ENCODE data around the gene EPC2. TPM values are rescaled to one million over a fixed set of nuclear protein-coding genes. Genes with fewer than 3 reads are reported as not detected.

EPC2 gene
- 10 to 100 TPM; 19.7 to 25.4 TPM for total RNA-seq
- long read RNA-seq, partial matches to known transcripts = 3 of 3 reads
- long read RNA-seq, other reads (novel, unspliced or antisense) = 0 of 3 reads

- peak; percentile 81 for ATAC-seq
- intact Hi-C loops (cut with DNase I, micrococcal nuclease) = no loop called here
- DNase-seq = peak; percentile 83 to 89
Measured at GRCh38 chr2:148643998-148644882, at the start of gene EPC2. Gene EPC2, plus strand, starts transcription at chr2:148644751. Its CDS starts 267 bp downstream, at chr2:148645018.

GRCh38 chr2:148596018-148596417 is 48.5 kb upstream of the EPC2 start:
- DNase-seq = no peak
- ATAC-seq = no peak
- intact Hi-C loops (cut with DNase I, micrococcal nuclease) = no loop called here

GRCh38 chr2:148599109-148599991 is 45.2 kb upstream of the EPC2 start:
- DNase-seq (no peak), ATAC-seq (no peak)
- intact Hi-C loops (cut with DNase I, micrococcal nuclease) = no loop called here

GRCh38 chr2:148602885-148603561 is 41.5 kb upstream of the EPC2 start:
- intact Hi-C loops (cut with DNase I, micrococcal nuclease) = no loop called here
- DNase-seq (no peak), ATAC-seq (no peak)

GRCh38 chr2:148603562-148603920 is 41.0 kb upstream of the EPC2 start:
- DNase-seq (no peak), ATAC-seq (no peak)
- intact Hi-C loops (cut with DNase I, micrococcal nuclease) = no loop called here

GRCh38 chr2:148604927-148605326 is 39.6 kb upstream of the EPC2 start:
- no peak for DNase-seq
- intact Hi-C loops (cut with DNase I, micrococcal nuclease) = no loop called here

GRCh38 chr2:148607566-148607965 is 37.0 kb upstream of the EPC2 start:
- ATAC-seq (no peak), DNase-seq (no peak)
- intact Hi-C loops (cut with DNase I, micrococcal nuclease) = no loop called here

More at GRCh38 chr2:148604927-148605326, 39.6 kb upstream of the EPC2 start:
- ATAC-seq = no peak

- ATAC-seq (no peak), DNase-seq (no peak)
- intact Hi-C loops (cut with DNase I, micrococcal nuclease) = no loop called here
Measured at GRCh38 chr2:148613231-148614013, 31.1 kb upstream of the EPC2 start.

GRCh38 chr2:148614014-148614321 is 30.6 kb upstream of the EPC2 start:
- intact Hi-C loops (cut with DNase I, micrococcal nuclease) = no loop called here
- ATAC-seq (no peak), DNase-seq (no peak)

GRCh38 chr2:148614322-148615049 is 30.1 kb upstream of the EPC2 start:
- intact Hi-C loops (cut with DNase I, micrococcal nuclease) = no loop called here
- peak; percentile 67 for ATAC-seq
- no peak for DNase-seq

GRCh38 chr2:148615381-148615841 is 29.1 kb upstream of the EPC2 start:
- intact Hi-C loops (cut with DNase I, micrococcal nuclease) = no loop called here
- DNase-seq (no peak), ATAC-seq (no peak)

- intact Hi-C loops (cut with DNase I, micrococcal nuclease) = no loop called here
- ATAC-seq (no peak), DNase-seq (no peak)
Measured at GRCh38 chr2:148616662-148617061, 27.9 kb upstream of the EPC2 start.

- ATAC-seq (no peak), DNase-seq (no peak)
- intact Hi-C loops (cut with DNase I, micrococcal nuclease) = no loop called here
Measured at GRCh38 chr2:148617219-148617618, 27.3 kb upstream of the EPC2 start.

GRCh38 chr2:148619560-148620195 is 24.9 kb upstream of the EPC2 start:
- intact Hi-C loops (cut with DNase I, micrococcal nuclease) = no loop called here
- no peak for ATAC-seq
- no peak for DNase-seq

GRCh38 chr2:148622366-148622765 is 22.2 kb upstream of the EPC2 start:
- DNase-seq = no peak
- intact Hi-C loops (cut with DNase I, micrococcal nuclease) = no loop called here
- ATAC-seq = no peak

- ATAC-seq (peak; percentile 58), DNase-seq (no peak)
- intact Hi-C loops (cut with DNase I, micrococcal nuclease) = no loop called here
Measured at GRCh38 chr2:148623086-148623485, 21.5 kb upstream of the EPC2 start.

- intact Hi-C loops (cut with DNase I, micrococcal nuclease) = no loop called here
- DNase-seq = no peak
- ATAC-seq = peak; percentile 19
Measured at GRCh38 chr2:148627224-148627623, 17.3 kb upstream of the EPC2 start.
